Activated naive CD8-positive, alpha-beta T cell treated with anti-CD3 and anti-CD28 coated beads for 36 hours (primary cell): ENCODE data around the gene TMPRSS6. TPM values are rescaled to one million over a fixed set of nuclear protein-coding genes. Genes with fewer than 3 reads are reported as not detected.

Experiments used
- DNase-seq: peaks from one replicate; pipeline ENCODE4 v3.0.0; 2021
- H3K27ac Mint-ChIP-seq: one replicate; pipeline ENCODE4 v1.8.0; 2022; ENCODE audit warnings: mild to moderate bottlenecking, moderate library complexity, mixed read lengths
- H3K27me3 Mint-ChIP-seq: one replicate; pipeline ENCODE4 v1.8.0; 2022; ENCODE audit warnings: mild to moderate bottlenecking, mixed read lengths
- H3K36me3 Mint-ChIP-seq: one replicate; pipeline ENCODE4 v1.8.0; 2021; ENCODE audit warnings: mild to moderate bottlenecking, mixed read lengths
- H3K4me1 Mint-ChIP-seq: one replicate; pipeline ENCODE4 v1.8.0; 2021; ENCODE audit warnings: mixed read lengths
- H3K4me3 Mint-ChIP-seq: one replicate; pipeline ENCODE4 v1.8.0; 2022; ENCODE audit warnings: mild to moderate bottlenecking, moderate library complexity, mixed read lengths
- H3K9me3 Mint-ChIP-seq: one replicate; pipeline ENCODE4 v1.8.0; 2022; ENCODE audit warnings: mixed read lengths
- total RNA-seq, 2 experiments: library from RNA; stranded (reverse); gene quantifications; one replicate each; pipeline ENCODE4 v1.2.3, GENCODE V29; 2021

The TMPRSS6 gene
- total RNA-seq: 1 to 10 TPM; 1.8 to 2.0 TPM

DNA sequence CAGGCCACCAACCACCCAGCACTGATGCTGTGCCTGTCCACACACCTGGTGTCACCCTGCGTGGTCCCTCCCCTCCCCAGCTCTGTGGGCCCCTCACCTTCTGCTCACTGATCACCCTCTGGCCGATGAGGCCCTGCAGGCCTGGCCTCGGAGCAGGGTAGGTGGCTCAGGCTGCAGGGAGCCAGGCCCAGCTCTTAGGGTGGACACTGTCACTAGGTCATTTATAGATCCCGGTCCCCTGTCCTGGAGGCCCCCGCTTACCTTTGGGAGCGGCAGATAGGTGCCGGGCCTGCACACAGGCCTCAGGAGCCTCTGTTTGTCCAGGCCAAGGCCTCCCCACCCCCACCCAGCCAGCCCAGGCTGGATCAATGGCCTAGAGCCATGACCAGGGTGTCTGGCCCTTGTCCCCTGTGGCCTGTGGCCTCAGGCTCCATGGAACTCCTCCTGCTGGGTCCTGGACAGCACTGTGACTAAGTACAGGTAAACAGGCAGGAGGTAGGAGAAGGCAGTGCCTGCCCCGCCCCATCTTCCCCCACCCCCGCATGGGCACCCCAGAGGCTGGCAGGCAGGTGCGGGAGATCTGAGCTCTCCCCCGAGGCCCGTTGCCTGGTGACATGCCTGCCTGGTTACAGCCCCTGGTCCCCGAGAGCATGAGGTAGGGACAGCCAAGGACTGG, at the start of gene TMPRSS6:
TMPRSS6 (minus strand) TSS at position 472 of the 676 bp plus-strand sequence. CDS start 6,296 bp downstream, outside the sequence.
- Mint-ChIP-seq H3K4me3 (no peak within 1 kb of the TSS), H3K36me3 (no peaks in the 10 kb centered on the region), H3K4me1 (peaks cover 8% of the 10 kb centered on the region), H3K27me3 (peaks cover 1% of the 10 kb centered on the region), H3K9me3 (no peaks in the 10 kb centered on the region), H3K27ac (no peak within 1 kb of the TSS)
- no peak for DNase-seq

DNA sequence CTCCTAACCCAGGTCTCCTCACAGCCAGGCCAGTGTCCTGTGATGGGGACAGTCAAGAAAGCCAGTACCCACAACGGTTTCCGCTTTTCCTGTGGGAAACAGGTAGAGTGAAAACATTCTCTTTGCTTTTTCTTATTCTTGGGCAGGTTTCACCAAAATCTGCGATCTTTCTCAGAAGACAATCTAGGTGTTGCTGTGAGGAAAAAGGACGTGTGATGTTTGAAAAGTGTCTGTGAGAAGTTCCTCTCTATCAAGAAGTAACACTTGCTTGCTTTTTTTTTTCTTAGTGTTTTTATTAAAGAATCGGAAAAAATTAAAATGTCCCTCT, 49.4 kb upstream of the TMPRSS6 start:
- Mint-ChIP-seq H3K9me3 (peaks cover 2% of the 10 kb centered on the region), H3K4me1 (peaks cover 58% of the 10 kb centered on the region), H3K36me3 (peaks cover 6% of the 10 kb centered on the region), H3K4me3 (no peak overlapping the region), H3K27ac (no peak overlapping the region), H3K27me3 (no peaks in the 10 kb centered on the region)
- DNase-seq: no peak

DNA sequence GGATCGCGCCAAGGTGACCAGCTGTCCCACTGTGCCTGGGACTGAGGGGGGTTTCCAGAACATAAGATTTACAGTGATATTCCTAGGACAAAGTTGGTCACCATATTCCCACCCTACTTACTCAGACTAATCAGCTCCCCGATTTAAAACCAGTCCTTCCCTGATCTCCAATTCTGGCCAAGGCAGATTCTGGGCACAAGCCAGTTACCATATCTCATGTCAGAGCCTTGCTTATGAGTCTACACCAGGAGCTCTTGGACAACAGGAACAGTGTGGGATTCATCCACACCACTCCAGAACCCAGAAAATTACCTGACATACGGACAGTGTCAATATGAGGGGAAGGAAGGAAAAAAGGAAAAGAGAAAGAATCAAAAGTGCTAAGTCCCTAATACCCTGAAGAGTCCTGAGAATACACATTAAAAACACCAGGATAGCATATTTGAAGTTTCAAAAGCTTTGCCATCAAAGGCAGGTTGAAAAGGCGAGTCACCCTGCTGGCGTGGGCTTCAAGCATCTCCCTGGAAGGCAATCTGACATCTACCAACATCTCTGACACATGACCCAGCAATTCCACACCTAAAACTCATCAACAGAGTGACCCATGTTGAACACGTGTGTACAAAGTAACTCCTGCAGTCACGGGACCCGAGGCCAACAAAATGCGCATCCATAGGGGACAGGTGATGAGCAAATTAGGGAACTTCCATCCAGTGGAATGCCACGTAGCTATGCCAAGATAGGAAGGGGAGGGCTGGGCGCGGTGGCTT, 48.2 kb upstream of the TMPRSS6 start:
- Mint-ChIP-seq H3K36me3 (peaks cover 6% of the 10 kb centered on the region), H3K4me3 (no peak overlapping the region), H3K9me3 (peaks cover 2% of the 10 kb centered on the region), H3K27me3 (no peaks in the 10 kb centered on the region), H3K27ac (no peak overlapping the region), H3K4me1 (peaks cover 47% of the 10 kb centered on the region)
- DNase-seq: no peak

DNA sequence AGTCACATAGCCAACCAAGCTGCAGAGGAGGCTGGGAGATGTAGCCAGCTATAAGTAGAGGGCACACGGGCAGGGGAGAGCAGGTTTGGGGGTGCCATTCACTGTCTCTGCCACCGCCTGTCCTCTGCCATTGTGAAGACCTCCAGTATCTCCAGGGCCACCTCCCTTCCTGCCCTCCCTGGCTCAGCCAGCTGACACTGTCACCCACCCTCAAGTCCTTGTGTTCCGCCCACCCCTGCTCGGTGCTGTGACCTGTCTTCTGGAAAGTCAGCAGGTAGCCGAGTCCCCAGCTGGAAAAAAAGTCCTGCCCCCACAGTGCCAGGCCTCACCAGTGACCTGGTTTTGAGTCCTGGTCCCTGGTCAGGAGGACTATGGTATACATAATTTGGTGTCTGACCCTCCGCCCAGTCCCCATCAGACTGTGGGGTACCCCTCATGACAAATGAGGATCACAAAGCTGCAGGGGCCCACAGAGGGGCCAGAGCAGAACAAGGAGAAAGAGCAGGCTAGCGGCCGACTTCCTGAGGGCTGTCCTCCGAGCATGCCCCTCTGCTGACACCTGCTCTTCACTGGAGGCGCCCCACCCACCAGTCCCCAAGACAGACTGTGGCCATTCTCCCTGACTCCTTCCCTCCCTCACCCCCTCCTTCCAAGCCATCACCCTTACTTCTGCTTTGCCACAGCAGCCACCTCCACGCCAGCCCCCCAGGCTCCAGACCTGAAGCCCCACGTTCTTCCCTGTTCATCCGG, 47.3 kb upstream of the TMPRSS6 start:
- H3K36me3 Mint-ChIP-seq: peaks cover 6% of the 10 kb centered on the region
- H3K4me1 Mint-ChIP-seq: peaks cover 39% of the 10 kb centered on the region

DNA sequence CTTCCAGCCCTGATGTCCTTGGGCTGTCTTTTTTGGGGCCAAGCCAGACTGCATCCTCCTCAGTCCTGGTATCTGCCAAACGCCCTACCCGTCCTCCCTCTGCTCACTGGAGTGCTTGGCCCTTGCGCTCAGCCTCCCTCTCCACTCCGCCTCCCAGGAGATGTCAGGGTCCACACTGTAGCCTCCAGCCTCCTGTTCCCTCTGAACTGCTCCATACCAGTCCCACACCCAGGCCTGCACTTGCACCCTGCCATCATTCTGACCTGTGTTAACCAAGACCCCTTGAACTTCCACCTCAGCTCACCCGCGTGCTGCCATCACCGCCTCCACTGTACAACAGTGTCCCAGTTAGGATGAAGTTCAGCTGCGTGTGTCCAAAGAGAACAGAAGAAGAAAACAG, 46.5 kb upstream of the TMPRSS6 start:
- no peak overlapping the region for H3K4me3 Mint-ChIP-seq
- H3K4me1 Mint-ChIP-seq: peaks cover 33% of the 10 kb centered on the region
- no peak for DNase-seq
- H3K27me3 Mint-ChIP-seq: no peaks in the 10 kb centered on the region
- peaks cover 2% of the 10 kb centered on the region for H3K36me3 Mint-ChIP-seq
- peaks cover 7% of the 10 kb centered on the region for H3K9me3 Mint-ChIP-seq
- H3K27ac Mint-ChIP-seq: no peak overlapping the region

More for the DNA sequence above, 47.3 kb upstream of the TMPRSS6 start:
- Mint-ChIP-seq H3K27ac (no peak overlapping the region), H3K27me3 (no peaks in the 10 kb centered on the region), H3K4me3 (no peak overlapping the region), H3K9me3 (peaks cover 3% of the 10 kb centered on the region)
- no peak for DNase-seq

DNA sequence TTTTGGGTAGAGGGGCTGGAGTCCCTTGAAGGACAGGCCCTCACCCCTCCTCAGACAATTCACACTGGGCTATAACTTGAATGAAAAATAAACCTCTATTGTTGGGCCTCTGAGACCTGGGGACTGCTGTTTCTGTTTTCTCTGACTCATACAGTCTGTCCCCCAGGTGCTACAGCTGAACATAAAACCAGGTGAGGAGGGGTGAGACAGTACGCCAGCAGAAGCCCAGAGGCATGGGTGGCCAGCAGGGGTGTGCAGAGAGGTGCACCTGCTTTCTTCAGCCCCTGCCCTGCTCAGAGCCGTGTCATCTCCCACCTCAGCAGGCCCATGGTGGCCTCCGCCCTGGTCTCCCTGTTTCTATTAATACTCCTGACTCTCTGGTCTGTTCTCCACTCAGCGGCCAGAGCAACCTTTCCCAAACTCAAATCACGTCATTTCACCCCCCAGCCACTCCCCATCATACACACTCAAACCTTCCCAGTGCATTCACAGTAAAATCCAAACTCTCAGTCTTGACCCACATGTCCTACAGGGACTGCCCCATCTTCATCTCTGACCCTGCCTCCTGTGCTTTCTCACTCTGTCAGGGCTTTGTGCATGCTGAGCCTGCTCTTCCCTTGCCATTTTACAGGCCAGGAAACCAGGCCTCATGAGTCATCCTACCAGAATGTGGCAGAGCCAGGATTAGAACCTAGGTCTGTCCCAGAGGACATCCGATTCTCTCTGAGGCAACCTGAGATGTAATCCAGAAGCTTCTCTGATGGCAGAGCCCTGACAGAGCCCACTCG, 45.6 kb upstream of the TMPRSS6 start:
- no peak for DNase-seq
- H3K9me3 Mint-ChIP-seq: peaks cover 12% of the 10 kb centered on the region
- peaks cover 1% of the 10 kb centered on the region for H3K36me3 Mint-ChIP-seq
- H3K4me3 Mint-ChIP-seq: no peak overlapping the region
- H3K27me3 Mint-ChIP-seq: no peaks in the 10 kb centered on the region
- peaks cover 36% of the 10 kb centered on the region for H3K4me1 Mint-ChIP-seq
- peak overlapping the region; percentile 10 for H3K27ac Mint-ChIP-seq

DNA sequence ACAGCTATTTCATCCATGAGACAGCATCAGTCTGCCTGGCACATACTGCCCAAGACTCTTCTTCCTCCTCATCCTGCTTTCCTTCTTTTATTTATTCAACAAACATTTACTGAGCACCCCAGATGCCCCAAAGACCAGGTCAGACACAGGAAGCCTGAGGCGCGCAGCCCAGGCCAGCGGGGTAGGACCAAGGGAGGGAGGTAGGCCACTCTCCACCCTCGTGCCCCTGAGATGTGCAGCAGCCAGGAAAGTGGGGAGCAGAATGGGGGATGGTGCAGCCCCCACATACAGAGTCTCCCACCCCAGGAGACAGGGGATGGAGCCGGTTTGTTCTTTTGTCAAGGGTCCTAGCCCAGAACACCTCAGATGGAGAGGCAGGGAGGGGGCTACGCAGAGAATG, 44.4 kb upstream of the TMPRSS6 start:
- Mint-ChIP-seq H3K27ac (no peak overlapping the region), H3K36me3 (peaks cover 10% of the 10 kb centered on the region), H3K4me1 (peaks cover 37% of the 10 kb centered on the region), H3K27me3 (no peaks in the 10 kb centered on the region), H3K4me3 (no peak overlapping the region), H3K9me3 (peaks cover 12% of the 10 kb centered on the region)
- DNase-seq: no peak

DNA sequence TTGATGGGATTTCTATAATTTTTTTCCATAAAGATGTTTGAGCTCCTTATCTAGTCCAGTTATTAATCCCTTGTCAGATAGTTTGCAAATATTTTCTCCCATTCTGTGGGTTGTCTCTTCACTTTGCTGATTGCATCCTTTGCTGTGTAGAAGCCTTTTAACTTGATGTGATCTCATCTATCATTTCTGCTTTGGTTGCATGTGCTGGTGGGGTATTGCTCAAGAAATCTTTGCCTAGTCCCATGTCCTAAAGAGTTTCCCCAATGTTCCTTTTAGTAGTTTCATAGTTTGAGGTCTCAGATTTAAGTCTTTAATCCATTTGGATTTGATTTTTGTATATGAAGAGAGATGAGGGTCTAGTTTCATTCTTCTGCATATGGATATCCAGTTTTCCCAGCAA, 41.9 kb upstream of the TMPRSS6 start:
- Mint-ChIP-seq H3K9me3 (peaks cover 12% of the 10 kb centered on the region), H3K27ac (no peak overlapping the region), H3K4me3 (no peak overlapping the region), H3K4me1 (peaks cover 42% of the 10 kb centered on the region), H3K36me3 (peaks cover 30% of the 10 kb centered on the region), H3K27me3 (no peaks in the 10 kb centered on the region)
- no peak for DNase-seq

DNA sequence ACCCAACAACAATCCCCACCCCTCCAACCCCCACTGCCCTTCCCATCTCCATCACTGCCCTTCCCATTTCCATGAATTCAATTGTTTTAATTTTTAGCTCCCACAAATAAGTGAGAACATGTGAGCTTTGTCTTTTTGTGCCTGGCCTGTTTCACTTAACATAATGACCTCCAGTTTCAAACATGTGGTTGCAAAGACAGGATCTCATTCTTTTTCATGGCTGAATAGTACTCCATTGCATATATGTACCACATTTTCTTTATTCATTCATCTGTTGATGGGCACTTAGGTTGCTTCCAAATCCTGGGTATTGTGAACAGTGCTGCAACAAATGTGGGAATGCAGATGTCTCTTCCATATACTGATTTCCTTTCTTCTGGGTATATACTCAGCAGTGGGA, 41.2 kb upstream of the TMPRSS6 start:
- H3K27ac Mint-ChIP-seq: peak overlapping the region; percentile 90
- peaks cover 37% of the 10 kb centered on the region for H3K36me3 Mint-ChIP-seq
- DNase-seq: no peak
- peaks cover 12% of the 10 kb centered on the region for H3K9me3 Mint-ChIP-seq
- peak overlapping the region; percentile 62 for H3K4me3 Mint-ChIP-seq
- no peaks in the 10 kb centered on the region for H3K27me3 Mint-ChIP-seq
- H3K4me1 Mint-ChIP-seq: peaks cover 45% of the 10 kb centered on the region

DNA sequence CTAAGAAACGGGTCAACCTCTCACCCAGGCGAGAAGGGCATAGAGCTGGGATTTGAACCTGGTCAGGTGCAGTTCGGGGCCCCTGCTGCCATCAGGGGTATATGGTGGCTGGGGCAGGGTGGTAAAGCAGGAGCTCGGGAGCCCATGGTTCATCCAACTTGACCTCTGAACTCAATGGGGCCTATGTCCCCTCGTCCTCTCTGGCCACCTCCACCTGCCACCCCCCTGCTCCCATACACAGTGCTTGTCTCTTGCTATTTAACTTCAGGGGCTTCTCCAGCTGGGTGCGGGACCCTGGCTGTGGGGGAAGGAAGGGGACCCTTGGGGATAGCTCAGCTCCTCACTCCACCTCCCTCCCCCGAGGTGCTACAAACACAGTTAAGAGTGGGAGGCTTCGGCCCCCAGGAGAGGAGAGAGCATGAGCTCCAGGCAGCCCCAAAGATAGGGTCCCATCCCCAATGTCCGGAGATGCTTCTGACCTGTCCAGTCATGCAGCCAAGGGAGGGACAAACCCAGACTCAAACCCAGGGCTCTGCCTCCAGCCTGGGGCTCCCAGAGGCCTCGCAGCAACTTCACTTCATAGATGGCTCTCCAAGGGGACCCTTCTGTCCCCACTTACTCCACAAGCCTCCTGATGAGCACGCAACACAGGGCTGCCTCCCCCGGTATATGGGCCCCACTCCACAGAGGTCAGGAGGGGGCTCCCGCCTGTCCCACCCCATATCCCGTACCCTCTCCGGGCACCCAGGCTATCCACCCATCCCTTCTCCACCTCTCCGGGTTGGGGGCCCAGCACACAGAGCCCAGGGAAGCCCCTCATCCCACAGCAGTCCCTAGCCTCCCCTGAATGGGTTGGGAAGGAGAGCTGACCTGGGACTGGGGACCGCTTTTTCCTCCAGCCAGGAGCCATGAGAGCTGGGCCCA, 39.5 kb upstream of the TMPRSS6 start:
- DNase-seq: no peak
- Mint-ChIP-seq H3K27ac (peak overlapping the region; percentile 90), H3K36me3 (peaks cover 42% of the 10 kb centered on the region), H3K9me3 (peaks cover 12% of the 10 kb centered on the region), H3K27me3 (no peaks in the 10 kb centered on the region), H3K4me1 (peaks cover 44% of the 10 kb centered on the region), H3K4me3 (peak overlapping the region; percentile 91)

DNA sequence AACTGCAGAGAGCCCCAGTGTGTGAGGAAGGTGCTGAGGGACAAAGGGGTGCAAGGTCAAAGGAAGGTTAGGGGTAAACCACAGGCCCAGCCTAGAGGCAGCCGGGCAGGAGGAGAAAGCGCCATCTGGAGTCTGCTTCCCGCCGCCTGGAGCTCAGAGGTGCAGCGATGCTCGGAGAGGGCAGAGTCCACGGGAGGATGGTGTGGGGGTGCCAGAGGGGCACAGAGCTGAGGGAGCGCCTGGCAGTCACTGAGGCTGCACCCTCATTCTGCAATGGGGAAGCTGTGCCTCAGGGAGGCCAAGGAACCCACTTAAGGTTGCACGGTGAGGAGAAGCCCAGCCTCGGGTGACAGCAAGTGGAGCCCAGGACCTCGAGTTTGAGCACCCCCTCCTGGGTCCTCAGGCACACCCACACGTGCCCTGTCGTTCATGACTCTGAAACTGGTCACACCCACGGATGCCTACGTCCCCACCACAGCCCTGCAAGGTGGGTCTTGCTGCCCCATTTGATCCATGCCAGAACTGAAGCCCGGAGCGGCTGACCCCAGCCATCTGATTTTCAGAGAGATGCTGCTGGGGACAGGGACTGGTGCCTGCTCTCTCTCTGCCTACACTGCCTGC, 38.6 kb upstream of the TMPRSS6 start:
- H3K27me3 Mint-ChIP-seq: no peaks in the 10 kb centered on the region
- peak overlapping the region; percentile 90 for H3K27ac Mint-ChIP-seq
- DNase-seq: no peak
- peaks cover 49% of the 10 kb centered on the region for H3K36me3 Mint-ChIP-seq
- H3K4me3 Mint-ChIP-seq: peak overlapping the region; percentile 91
- H3K9me3 Mint-ChIP-seq: peaks cover 12% of the 10 kb centered on the region
- peaks cover 48% of the 10 kb centered on the region for H3K4me1 Mint-ChIP-seq

DNA sequence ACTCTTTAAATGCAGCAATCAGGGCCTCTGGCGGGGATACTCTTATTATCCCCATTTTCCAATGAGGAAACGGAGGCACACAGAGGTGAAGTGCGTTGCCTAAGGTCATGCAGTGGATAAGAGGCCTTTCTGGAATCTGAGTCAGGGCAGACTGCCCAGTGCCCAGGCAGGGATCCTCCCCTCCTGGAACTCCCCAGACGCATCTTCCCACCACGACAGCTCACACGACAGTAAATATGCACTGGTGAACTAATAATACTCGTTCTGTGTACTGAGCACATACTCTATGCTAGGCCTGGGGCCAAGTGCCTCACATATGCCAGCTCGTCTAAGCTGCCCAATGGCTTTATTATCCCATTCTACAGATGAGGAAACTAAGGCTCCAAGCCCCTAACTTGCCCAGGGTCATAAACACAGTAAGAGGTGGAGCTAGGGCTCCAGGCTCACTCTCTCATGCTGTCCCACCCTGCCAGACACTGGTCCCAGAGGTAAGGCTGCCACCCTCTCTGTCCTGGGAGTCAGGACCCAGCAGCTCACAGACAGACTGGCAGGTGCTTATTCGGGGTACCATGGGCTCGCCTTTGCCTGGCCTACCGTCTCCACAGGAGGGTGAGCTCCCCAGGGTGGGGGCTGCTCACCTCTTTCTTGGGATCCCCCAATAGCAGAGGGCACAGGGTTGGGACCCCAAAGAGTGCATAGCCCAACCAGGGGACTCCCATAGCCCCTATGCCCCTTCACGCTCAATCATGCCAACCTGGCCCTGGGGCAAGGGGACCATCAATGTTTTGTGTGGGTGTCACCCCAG, 37.9 kb upstream of the TMPRSS6 start:
- H3K9me3 Mint-ChIP-seq: peaks cover 12% of the 10 kb centered on the region
- no peak for DNase-seq
- peak overlapping the region; percentile 90 for H3K27ac Mint-ChIP-seq
- no peaks in the 10 kb centered on the region for H3K27me3 Mint-ChIP-seq
- H3K4me1 Mint-ChIP-seq: peaks cover 53% of the 10 kb centered on the region
- peaks cover 53% of the 10 kb centered on the region for H3K36me3 Mint-ChIP-seq
- H3K4me3 Mint-ChIP-seq: peak overlapping the region; percentile 91
